Lung (tissue), 12 donors: ENCODE data around the gene LRRC17. TPM values are rescaled to one million over a fixed set of nuclear protein-coding genes. Genes with fewer than 3 reads are reported as not detected.

Experiments used
- ATAC-seq: fragments of 200-7000 bp; cut with Tn5 transposase; one replicate; pipeline ENCODE4 v1.9.1; 2020; ENCODE audit warnings: moderate number of reproducible peaks; ENCODE audit not compliant: insufficient read depth, low FRiP score
- DNase-seq, 3 donors: peaks; one replicate each; pipeline ENCODE4 v3.0.0-alpha.2; 2013 to 2017
- H3K27ac ChIP-seq, 2 donors: one replicate each; pipeline ENCODE4 v1.5.1; 2013; ENCODE audit warnings: mild to moderate bottlenecking in 2 of 2, moderate library complexity in 2 of 2, control low read depth in 1 of 2, inconsistent platforms in 1 of 2, low read depth in 1 of 2, low read length in 1 of 2
- H3K27me3 ChIP-seq, 3 donors: one replicate each; pipeline ENCODE4 v1.5.1; 2013; ENCODE audit warnings: low read length in 2 of 3; ENCODE audit not compliant: control insufficient read depth in 3 of 3, insufficient read depth in 3 of 3
- H3K36me3 ChIP-seq, 4 donors: one replicate each; pipeline ENCODE4 v1.5.1; 2013; ENCODE audit warnings: low read length in 4 of 4, mild to moderate bottlenecking in 1 of 4, moderate library complexity in 1 of 4; ENCODE audit not compliant: control insufficient read depth in 4 of 4, insufficient read depth in 4 of 4
- H3K4me1 ChIP-seq, 5 donors: one replicate each; pipeline ENCODE4 v1.5.1; 2013; ENCODE audit warnings: low read length in 5 of 5, mild to moderate bottlenecking in 2 of 5, moderate library complexity in 1 of 5; ENCODE audit not compliant: control insufficient read depth in 5 of 5, insufficient read depth in 5 of 5
- H3K4me3 ChIP-seq: one replicate; pipeline ENCODE4 v1.5.1; 2013; ENCODE audit warnings: mild to moderate bottlenecking, control low read depth, moderate library complexity
- H3K9ac ChIP-seq, 2 donors: one replicate each; pipeline ENCODE4 v1.5.1; 2013; ENCODE audit warnings: low read length in 2 of 2, control low read depth in 1 of 2; ENCODE audit not compliant: insufficient read depth in 1 of 2
- H3K9me3 ChIP-seq, 4 donors: one replicate each; pipeline ENCODE4 v1.5.1; 2013; ENCODE audit warnings: low read length in 3 of 4, mild to moderate bottlenecking in 1 of 4, moderate library complexity in 1 of 4; ENCODE audit not compliant: control insufficient read depth in 4 of 4, insufficient read depth in 3 of 4
- CTCF ChIP-seq: IDR thresholded peaks from 2 replicates; pipeline ENCODE4 v1.5.1; 2012; ENCODE audit warnings: mild to moderate bottlenecking; ENCODE audit errors: control extremely low read depth, extremely low read depth
- WGBS, 2 donors: extraction: QIAGEN DNeasy Blood & Tissue Kit; methylation state at CpG; one replicate each; pipeline ENCODE4 v1.1.7; 2013; 5-methylcytosine and 5-hydroxymethylcytosine counted together
- polyA plus RNA-seq, 2 donors: library from polyadenylated mRNA; stranded (reverse); fragments of 200-250 nt; gene quantifications; one replicate each; pipeline ENCODE4 v1.2.1, GENCODE V29; 2013
- total RNA-seq, 2 donors: library from RNA; depleted of rRNA in 1 of 2; stranded (reverse); fragments of >200 nt in 1 of 2; gene quantifications; one replicate each; pipeline ENCODE4 v1.2.1, GENCODE V29; 2014 to 2021
- donor health status: control.
- donor health status: control.
- donor health status: Bipolar disorder and iron deficiency.
- donor health status: healthy.
- donor health status: DM: yes; HTN: yes; CAD: no.

The LRRC17 gene
- total and polyA plus RNA-seq, 4 donors, result 0.63 to 81.6 (median 2.2) TPM

DNA sequence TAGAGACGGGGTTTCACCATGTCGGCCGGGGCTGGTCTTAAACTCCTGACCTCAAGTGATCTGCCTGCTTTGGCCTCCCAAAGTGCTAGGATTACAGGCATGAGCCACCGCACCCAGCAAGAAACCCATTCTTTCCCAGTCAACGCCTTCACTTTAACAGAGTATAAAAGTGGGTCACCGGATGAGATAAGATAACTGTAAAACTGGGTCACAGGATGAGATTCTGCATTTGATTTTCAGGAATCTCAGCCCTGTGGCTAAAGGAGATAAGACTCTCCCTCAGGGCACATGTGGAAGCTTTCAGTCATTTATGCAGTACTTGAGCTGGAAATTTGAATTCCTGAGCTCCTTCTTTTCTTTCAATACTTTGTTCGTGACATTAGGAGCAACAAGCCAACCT lies 70.8 kb downstream of the LRRC17 start:
- Histone ChIP-seq H3K9me3 (no peaks in the 10 kb centered on the region), H3K27ac (no peak overlapping the region), H3K4me1 (peaks cover 0 to 1% (median 0%) of the 10 kb centered on the region in 5 donors), H3K4me3 (no peak overlapping the region), H3K36me3 (no peaks in the 10 kb centered on the region), H3K27me3 (no peaks in the 10 kb centered on the region), H3K9ac (no peak overlapping the region)
- WGBS, 2 donors, result 80 to 90% methylated on average over 7 of the region's 7 CpGs
- no peak for ATAC-seq
- no peak for TF ChIP-seq CTCF
- DNase-seq, result no peak

GRCh38 chr7:102985176-102985783 lies 72.5 kb downstream of the LRRC17 start:
- Histone ChIP-seq H3K9me3 (no peaks in the 10 kb centered on the region), H3K4me1 (peaks cover 0 to 1% (median 0%) of the 10 kb centered on the region in 5 donors), H3K9ac (no peak overlapping the region), H3K4me3 (no peak overlapping the region), H3K36me3 (no peaks in the 10 kb centered on the region), H3K27ac (no peak overlapping the region), H3K27me3 (no peaks in the 10 kb centered on the region)
- DNase-seq (no peak), ATAC-seq (no peak)
- TF ChIP-seq CTCF, result no peak

DNA sequence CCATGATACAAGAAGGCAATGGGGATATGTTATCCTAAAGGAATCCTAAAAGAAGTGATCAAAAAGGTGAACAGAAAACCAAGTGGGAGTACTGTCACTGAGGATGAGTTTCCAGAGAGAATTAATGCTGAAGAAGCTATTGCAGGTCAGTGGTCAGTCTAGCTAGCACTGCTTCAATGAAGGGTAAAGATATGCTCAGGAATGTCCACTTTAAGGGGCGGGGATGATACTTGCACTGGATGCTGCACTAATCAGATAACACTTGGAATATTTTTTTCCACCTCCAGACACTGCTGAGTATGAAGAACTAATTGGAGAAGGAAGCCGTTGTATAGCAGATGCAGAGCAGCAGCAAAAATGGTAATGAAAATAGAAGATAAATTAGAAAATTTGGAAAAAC lies 75.3 kb downstream of the LRRC17 start:
- 88 to 92% methylated on average over 2 of the region's 2 CpGs for WGBS, 2 donors
- TF ChIP-seq CTCF, result no peak
- Histone ChIP-seq H3K9me3 (peaks cover 0 to 2% (median 0%) of the 10 kb centered on the region in 4 donors), H3K4me3 (no peak overlapping the region), H3K36me3 (no peaks in the 10 kb centered on the region), H3K4me1 (peaks cover 0 to 16% (median 4%) of the 10 kb centered on the region in 5 donors), H3K27ac (no peak overlapping the region), H3K9ac (no peak overlapping the region), H3K27me3 (no peaks in the 10 kb centered on the region)
- DNase-seq, result no peak
- no peak for ATAC-seq
